ENCODE results near the gene CSNK2A1. TPM values are rescaled to one million over a fixed set of nuclear protein-coding genes. Genes with fewer than 3 reads are reported as not detected.

Gene CSNK2A1
- polyA plus RNA-seq, 1 donor from 2014 or later = 255 TPM

- TF ChIP-seq MXI1 (conservative IDR thresholded peaks at IDR 0.05; ENCODE audit: poor library complexity, severe bottlenecking) = no peak
Observed at GRCh38 chr20:547394-547793, 3.8 kb upstream of the CSNK2A1 start (continued).

- Histone ChIP-seq H3K27ac (ENCODE audit: low read length) (no peak overlapping the region), H2AFZ (ENCODE audit: low read depth, low read length) (no peak overlapping the region), H3K4me2 (ENCODE audit: low read length) (no peak overlapping the region), H3K4me3 (ENCODE audit: low read length) (no peak overlapping the region), H3F3A (ENCODE audit: insufficient read depth, low read length, poor library complexity, severe bottlenecking) (no peaks in the 10 kb centered on the region), H4K20me1 (ENCODE audit: insufficient read depth) (no peaks in the 10 kb centered on the region), H3K9me2 (ENCODE audit: insufficient read depth, low read length) (no peaks in the 10 kb centered on the region), H3K9ac (ENCODE audit: low read length) (no peak overlapping the region), H3K79me2 (replicated peaks; ENCODE audit: insufficient read depth, low read length) (peaks cover 21% of the 10 kb centered on the region), H3K36me3 (ENCODE audit: insufficient read depth, low read length) (no peaks in the 10 kb centered on the region), H3K9me3 (ENCODE audit: low read length) (no peaks in the 10 kb centered on the region), H3K27me3 (ENCODE audit: insufficient read depth, low read depth, low read length) (no peaks in the 10 kb centered on the region)
- TF ChIP-seq CTCF (IDR thresholded peaks at IDR 0.05; ENCODE audit: poor library complexity, severe bottlenecking) = no peak
- TF ChIP-seq MXI1 (conservative IDR thresholded peaks at IDR 0.05; ENCODE audit: poor library complexity, severe bottlenecking) = no peak
- TF ChIP-seq EP300 (conservative IDR thresholded peaks at IDR 0.05; ENCODE audit: poor library complexity, severe bottlenecking) = no peak
- no peak for TF ChIP-seq EZH2 (IDR thresholded peaks at IDR 0.05; ENCODE audit: borderline replicate concordance, insufficient read depth, low read length, poor library complexity, severe bottlenecking)
- TF ChIP-seq SMC3 (conservative IDR thresholded peaks at IDR 0.05; ENCODE audit: poor library complexity) = no peak
- TF ChIP-seq TAF1 (IDR thresholded peaks at IDR 0.05; ENCODE audit: low read depth) = no peak
- TF ChIP-seq REST (IDR thresholded peaks at IDR 0.05; ENCODE audit: borderline replicate concordance) = no peak
- no peak for TF ChIP-seq RAD21 (conservative IDR thresholded peaks at IDR 0.05)
- TF ChIP-seq POLR2AphosphoS5 (IDR thresholded peaks at IDR 0.05) = no peak
Observed at GRCh38 chr20:546353-546752, 2.8 kb upstream of the CSNK2A1 start.

GRCh38 chr20:544153-544725 is 649 bp upstream of the CSNK2A1 start:
- H3K9me3 ChIP-seq (ENCODE audit: low read length) = no peaks in the 10 kb centered on the region
- H3F3A ChIP-seq (ENCODE audit: insufficient read depth, low read length, poor library complexity, severe bottlenecking) = no peaks in the 10 kb centered on the region
- no peak overlapping the region for H3K4me2 ChIP-seq (ENCODE audit: low read length)
- no peaks in the 10 kb centered on the region for H3K9me2 ChIP-seq (ENCODE audit: insufficient read depth, low read length)
- no peaks in the 10 kb centered on the region for H3K36me3 ChIP-seq (ENCODE audit: insufficient read depth, low read length)
- H3K79me2 ChIP-seq (replicated peaks; ENCODE audit: insufficient read depth, low read length) = peaks cover 43% of the 10 kb centered on the region
- no peak for TF ChIP-seq EP300 (conservative IDR thresholded peaks at IDR 0.05; ENCODE audit: poor library complexity, severe bottlenecking)
- TF ChIP-seq TAF1 (IDR thresholded peaks at IDR 0.05; ENCODE audit: low read depth) = no peak
- no peak for TF ChIP-seq REST (IDR thresholded peaks at IDR 0.05; ENCODE audit: borderline replicate concordance)
- no peak for TF ChIP-seq POLR2AphosphoS5 (IDR thresholded peaks at IDR 0.05)
- TF ChIP-seq CTCF (IDR thresholded peaks at IDR 0.05; ENCODE audit: poor library complexity, severe bottlenecking) = no peak
- TF ChIP-seq RAD21 (conservative IDR thresholded peaks at IDR 0.05) = no peak
- TF ChIP-seq EZH2 (IDR thresholded peaks at IDR 0.05; ENCODE audit: borderline replicate concordance, insufficient read depth, low read length, poor library complexity, severe bottlenecking) = no peak
- TF ChIP-seq SMC3 (conservative IDR thresholded peaks at IDR 0.05; ENCODE audit: poor library complexity) = no peak
- TF ChIP-seq MXI1 (conservative IDR thresholded peaks at IDR 0.05; ENCODE audit: poor library complexity, severe bottlenecking) = no peak
- H3K4me3 ChIP-seq (ENCODE audit: low read length) = peak overlapping the region; percentile 95
- no peaks in the 10 kb centered on the region for H3K27me3 ChIP-seq (ENCODE audit: insufficient read depth, low read depth, low read length)
- H3K9ac ChIP-seq (ENCODE audit: low read length) = peak overlapping the region; percentile 99
- no peaks in the 10 kb centered on the region for H4K20me1 ChIP-seq (ENCODE audit: insufficient read depth)
- peak overlapping the region; percentile 42 for H2AFZ ChIP-seq (ENCODE audit: low read depth, low read length)
- peak overlapping the region; percentile 97 for H3K27ac ChIP-seq (ENCODE audit: low read length)
